Measurements from ENCODE around the gene RANBP3.

Gene RANBP3

DNA sequence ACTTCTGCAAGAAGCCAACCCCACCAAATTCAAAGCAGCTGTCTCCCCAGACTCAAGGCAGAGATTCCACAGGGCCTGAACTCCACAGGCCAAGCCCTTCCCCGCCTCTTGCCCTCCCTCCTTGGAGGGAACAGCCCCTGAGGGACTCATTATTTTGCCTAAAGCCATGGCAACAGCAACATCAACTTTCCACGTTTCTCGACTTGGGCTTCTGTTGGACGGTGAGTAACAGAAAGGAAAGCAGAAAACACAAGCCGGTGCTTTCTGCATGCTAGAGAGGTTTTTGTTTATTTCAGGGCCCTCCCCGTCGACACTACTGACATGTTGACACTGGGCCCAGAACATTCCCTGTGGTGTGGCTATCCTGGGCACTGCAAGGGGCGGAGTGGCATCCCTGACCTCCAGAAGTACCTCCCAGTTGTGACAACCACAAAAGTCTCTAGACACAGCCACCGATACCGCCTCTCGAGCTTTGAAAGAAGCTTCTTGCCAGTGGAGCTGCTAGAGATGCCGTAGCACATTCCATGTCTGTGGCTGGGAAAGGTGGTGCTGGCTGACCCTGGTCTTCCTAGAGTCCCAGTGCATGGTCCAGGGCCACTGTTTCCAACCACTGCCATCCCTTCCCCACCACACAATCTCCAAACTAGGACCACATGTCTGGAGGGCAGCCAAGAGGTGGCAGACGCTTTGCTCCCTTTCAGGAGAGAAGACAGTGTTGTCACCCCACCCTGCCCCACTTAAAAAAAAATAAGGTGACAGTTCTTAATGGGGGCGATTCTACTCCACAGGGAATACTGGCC is 51.1 kb downstream of the RANBP3 start:
- DNase-seq (ENCODE audit: low spot score): no peak

GRCh38 chr19:5925830-5926427 is 52.0 kb downstream of the RANBP3 start:
- DNase-seq (ENCODE audit: low spot score): no peak

- DNase-seq (ENCODE audit: low spot score): no peak
Observed at GRCh38 chr19:5923356-5923755, 54.6 kb downstream of the RANBP3 start.

- DNase-seq (ENCODE audit: low spot score): no peak
Observed at GRCh38 chr19:5922161-5922545, 55.8 kb downstream of the RANBP3 start.

GRCh38 chr19:5921516-5922160 is 56.3 kb downstream of the RANBP3 start:
- no peak for DNase-seq (ENCODE audit: low spot score)

DNA sequence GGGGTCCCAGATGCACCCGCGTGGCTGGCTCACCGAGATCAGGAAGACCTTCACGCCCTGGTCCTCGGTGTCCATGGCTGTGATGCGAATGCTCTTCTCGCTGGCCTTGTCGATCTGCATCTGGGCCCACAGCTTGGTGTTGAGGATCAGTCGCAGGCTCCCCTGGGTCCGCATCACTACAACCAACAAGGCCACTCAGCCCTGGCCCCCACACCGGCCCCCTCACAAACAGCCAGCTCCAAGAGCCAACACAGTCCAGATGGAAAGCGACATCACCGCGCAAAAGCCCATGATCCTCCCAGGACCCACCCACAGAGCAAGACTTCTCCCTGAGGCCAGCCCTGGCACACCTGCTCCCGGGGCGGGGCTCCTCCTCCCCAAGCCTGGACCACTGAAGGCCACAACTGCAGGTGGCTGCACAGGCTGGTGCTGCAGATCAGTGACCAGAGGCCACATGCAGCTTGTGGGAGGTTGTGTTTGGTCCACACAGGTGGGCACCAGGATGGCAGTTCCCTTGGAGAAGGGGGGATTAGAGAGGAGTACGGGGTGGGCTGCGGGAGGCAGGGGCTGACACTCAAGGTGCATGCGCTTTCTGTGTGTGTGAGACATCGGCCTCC is 59.4 kb downstream of the RANBP3 start:
- DNase-seq (ENCODE audit: low spot score): no peak

DNA sequence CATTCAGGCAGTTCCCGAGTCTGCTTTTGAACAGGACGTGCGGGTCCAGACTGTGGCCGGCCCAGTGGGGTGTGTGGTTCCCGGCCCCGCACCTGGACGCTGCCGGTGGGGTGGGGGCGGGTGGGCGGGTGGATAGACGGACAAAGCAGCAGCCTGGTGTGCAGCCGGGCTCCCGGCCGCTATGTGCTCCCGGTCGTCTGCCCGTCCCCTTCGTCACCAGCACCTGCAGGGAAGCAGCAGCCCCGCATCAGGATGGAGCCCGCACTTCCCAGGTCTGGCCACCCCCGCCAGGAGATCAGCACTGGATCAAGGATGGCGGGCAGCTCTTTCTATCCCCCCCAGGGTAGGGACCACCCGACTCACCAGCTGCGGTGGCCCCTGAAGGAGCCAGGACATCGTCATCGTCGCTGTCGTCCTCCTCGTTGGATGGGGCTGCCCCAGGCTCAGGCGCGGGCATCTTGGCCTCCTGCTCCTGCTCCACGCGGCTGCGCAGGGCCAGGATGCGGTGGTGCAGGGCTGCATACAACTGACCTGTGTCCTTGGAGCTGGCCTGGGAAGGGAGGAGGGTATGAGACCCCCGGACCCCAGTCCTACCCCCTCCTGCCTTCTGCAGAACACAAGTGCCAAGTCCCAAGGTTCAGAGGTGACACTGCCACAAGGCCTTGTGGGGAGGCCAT is 60.4 kb downstream of the RANBP3 start:
- DNase-seq (ENCODE audit: low spot score): no peak

- no peak for DNase-seq (ENCODE audit: low spot score)
Observed at GRCh38 chr19:5916181-5916708, 61.7 kb downstream of the RANBP3 start.

DNA sequence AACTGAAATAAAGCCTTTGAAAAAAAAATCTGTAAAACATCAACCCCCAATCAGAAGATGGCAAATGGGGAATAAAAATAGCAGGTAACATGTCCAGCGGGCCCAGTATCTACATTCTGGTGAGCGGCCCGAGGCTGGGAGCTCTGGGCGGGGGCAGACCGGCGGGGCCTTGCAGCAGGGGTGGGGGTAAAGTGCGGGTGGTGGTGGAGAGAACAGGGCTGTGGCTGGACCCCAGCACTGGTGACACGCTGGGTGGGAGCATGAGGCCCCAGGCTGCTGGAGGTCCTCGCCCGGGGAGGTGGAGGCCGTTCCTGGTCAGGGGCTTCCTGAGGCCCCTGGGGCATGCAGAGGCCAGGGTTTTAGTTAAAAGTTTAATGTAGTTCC is 62.2 kb downstream of the RANBP3 start:
- no peak for DNase-seq (ENCODE audit: low spot score)

DNA sequence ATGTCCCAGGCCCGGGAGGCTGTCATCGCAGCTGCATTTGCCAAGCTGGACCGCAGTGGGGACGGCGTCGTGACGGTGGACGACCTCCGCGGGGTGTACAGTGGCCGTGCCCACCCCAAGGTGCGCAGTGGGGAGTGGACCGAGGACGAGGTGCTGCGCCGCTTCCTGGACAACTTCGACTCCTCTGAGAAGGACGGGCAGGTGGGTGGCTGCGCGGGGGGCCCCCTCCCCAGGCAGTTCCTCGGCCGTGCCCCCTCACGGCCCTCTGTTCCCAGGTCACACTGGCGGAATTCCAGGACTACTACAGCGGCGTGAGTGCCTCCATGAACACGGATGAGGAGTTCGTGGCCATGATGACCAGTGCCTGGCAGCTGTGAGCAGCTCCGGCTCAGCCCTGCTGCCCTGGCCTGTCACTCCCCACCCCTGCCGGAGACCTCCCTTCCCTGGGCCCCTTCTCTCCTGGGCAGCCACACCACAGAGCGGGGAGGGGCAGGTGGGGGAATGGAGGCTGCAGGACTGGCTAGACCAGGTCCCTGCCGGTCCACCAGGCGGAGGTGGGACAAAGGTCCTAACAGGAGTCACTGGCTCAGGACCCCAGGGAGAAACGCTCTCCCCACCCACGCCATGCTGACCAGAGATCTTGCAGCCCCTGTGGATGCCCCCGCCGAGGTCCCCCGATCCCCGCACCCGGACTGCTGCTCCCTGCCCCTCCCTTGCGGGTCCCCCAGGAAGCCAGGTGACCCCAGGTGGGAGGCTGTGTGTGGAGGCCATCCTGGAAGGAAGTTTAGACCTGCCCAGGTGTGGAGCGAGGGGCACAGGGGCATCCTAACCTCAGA is 62.8 kb downstream of the RANBP3 start:
- DNase-seq (ENCODE audit: low spot score): no peak

DNA sequence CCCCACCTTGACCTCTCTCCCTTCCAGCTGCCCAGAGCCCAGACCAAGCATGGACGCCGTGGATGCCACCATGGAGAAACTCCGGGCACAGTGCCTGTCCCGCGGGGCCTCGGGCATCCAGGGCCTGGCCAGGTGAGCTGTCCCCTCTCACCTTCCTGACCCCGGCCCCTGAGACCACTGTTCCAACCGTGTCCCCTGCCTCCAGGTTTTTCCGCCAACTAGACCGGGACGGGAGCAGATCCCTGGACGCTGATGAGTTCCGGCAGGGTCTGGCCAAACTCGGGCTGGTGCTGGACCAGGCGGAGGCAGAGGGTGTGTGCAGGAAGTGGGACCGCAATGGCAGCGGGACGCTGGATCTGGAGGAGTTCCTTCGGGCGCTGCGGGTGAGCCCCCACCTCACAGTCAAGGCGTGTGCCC is 63.6 kb downstream of the RANBP3 start:
- no peak for DNase-seq (ENCODE audit: low spot score)

DNA sequence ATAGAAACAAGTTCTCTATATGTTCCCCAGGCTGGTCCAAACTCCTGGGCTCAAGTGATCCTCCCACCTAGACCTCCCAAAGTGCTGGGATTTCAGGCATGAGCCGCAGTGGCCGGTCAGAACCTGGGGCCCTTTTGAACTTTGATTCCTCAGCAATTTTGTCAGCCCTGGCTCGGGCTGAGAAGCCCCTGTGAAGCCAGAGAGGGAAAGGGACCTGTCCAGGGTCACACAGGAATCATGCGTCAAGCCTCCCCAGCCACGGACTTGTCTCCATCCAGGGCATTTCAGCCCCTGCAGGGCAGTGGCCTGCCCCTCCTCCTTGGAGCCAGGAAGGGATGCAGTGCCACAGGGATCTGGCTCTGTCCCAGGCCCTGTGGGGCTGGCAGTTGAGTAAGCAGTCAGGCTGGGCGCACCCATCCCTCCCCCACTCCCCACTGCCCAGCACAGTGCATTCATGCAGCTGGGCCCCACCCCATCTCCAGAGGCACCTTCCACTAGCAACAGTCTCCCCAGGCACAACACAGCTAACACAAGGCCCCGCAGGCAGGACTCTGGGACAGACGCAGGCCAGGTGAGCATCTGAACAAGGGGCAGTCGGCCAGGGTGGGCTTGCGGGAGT is 64.1 kb downstream of the RANBP3 start, which contains the start of gene CAPS:
Gene CAPS (plus strand): TSS at position 516 of the 619 bp plus-strand sequence. CDS start 153 bp downstream, outside the sequence.
- no peak for DNase-seq (ENCODE audit: low spot score)

DNA sequence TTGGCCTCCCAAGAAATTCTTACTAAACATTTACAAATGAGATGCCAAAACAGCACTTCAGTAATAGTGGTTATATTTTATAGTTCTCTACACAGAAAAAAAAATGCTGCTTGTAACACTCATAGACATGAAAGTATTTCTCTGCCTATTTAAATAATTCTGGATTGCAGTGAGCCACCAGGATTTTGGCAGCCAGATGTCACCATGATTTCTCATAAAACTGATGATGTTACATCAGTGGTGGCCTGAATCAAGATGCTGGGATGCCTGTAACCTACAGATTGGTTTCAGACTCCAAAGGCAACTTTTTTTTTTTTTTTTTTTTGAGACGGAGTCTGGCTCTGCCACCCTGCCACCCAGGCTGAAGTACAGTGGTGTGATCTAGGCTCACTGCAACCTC is 66.6 kb downstream of the RANBP3 start:
- DNase-seq (ENCODE audit: low spot score): no peak

- DNase-seq (ENCODE audit: low spot score): no peak
Observed at GRCh38 chr19:5910638-5910907, 67.4 kb downstream of the RANBP3 start.

DNA sequence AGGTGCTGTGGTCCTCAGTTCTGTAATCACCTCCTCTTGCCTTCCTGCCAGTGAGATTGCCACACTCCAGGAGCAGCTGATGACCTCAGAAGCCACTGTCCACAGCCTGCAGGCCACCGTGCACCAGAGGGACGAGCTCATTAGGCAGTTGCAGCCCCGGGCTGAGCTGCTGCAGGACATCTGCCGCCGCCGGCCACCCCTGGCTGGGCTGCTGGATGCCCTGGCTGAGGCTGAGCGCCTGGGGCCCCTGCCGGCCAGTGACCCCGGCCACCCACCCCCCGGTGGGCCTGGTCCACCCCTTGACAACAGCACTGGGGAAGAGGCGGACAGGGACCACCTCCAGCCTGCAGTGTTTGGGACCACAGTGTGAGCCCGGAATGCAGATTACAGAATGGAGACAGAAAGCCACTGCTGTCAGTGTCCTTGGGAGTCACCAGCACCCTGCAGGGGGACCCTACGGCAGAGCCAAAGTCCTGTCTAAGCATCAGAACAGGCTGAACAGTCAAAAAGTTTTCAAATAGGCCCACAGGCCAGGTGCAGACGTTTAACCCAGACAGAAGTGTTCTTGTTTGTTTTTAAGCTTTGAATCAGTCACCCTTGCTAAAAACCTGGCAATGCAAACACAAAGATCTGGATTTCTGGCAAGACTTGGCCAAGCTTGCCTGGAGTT is 69.0 kb downstream of the RANBP3 start:
- DNase-seq (ENCODE audit: low spot score): no peak

DNA sequence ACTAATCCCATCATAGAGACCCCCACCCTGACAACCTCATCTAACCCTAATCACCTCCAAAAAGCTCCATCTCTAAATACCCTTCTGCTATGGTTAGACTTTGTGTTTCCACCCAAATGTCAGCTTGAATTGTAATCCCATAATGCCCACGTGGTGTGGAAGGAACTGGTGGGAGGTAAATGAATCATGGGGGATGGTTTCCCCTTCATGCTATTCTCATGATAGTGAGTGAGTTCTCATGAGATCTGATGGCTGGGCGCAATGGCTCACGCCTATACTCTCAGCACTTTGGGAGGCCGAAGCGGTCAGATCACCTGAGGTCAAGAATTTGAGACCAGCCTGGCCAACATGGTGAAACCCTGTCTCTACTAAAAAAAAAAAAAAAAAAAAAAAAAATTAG is 70.7 kb downstream of the RANBP3 start:
- no peak for DNase-seq (ENCODE audit: low spot score)

- DNase-seq (ENCODE audit: low spot score): no peak
Observed at GRCh38 chr19:5905114-5905778, 72.7 kb downstream of the RANBP3 start.

DNA sequence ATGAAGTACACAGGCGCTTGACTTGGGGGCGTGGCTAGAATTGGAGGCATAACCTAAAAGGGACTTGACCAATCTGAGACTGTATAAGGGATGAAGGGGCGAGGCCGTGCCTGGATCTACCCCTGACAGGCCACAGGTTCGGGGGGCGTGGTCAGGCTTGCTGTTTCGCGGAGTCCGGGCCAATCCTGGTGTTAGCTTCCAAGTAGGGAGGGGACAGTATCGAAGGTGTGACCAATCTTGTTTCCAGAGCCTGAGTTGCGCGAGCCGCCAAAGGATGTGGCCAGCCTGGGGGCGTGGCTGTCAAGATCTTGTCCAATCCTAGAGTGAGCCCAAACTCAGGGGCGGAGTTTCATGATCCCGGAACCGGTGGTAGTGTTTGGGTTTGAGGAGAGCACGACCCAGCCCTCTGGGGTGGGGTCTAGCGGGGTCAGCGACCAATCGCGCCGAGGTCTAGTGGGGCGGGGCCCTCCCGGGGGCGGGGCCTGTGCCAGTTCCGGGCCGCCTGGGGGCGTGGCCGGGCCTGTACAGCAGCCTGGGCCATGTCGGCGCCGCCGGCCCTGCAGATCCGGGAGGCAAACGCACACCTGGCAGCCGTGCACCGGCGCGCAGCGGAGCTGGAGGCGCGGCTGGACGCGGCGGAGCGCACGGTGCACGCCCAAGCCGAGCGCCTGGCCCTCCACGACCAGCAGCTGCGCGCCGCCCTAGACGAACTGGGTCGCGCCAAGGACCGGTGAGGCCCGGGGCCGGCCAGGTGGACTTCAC is 73.4 kb downstream of the RANBP3 start, which contains the start of gene VMAC:
Gene VMAC (plus strand): TSS at position 521 of the 762 bp plus-strand sequence. CDS start 19 bp downstream, at position 540.
- DNase-seq (ENCODE audit: low spot score): peak; percentile 100

Measured in CD4-positive, alpha-beta T cell treated with Interleukin-2 at 100 ng/mL for 4 hours (primary cell).